Upper lobe of right lung (tissue), 1 donor: Measurements from ENCODE around the gene MINK1. TPM values are rescaled to one million over a fixed set of nuclear protein-coding genes. Genes with fewer than 3 reads are reported as not detected.

Experiments used
- ATAC-seq: fragments of 200-7000 bp; cut with Tn5 transposase; one replicate; pipeline ENCODE4 v1.9.1; 2020; ENCODE audit warnings: mild to moderate bottlenecking, moderate library complexity
- DNase-seq: peaks from one replicate; pipeline ENCODE4 v3.0.0-alpha.2; 2020
- H3K27ac ChIP-seq: fragments of 200-600 bp; one replicate; pipeline ENCODE4 v1.8.0; 2022
- H3K27me3 ChIP-seq: fragments of 200-600 bp; one replicate; pipeline ENCODE4 v1.8.0; 2022; ENCODE audit warnings: mild to moderate bottlenecking
- H3K36me3 ChIP-seq: fragments of 200-600 bp; one replicate; pipeline ENCODE4 v1.8.0; 2022
- H3K4me1 ChIP-seq: fragments of 200-600 bp; one replicate; pipeline ENCODE4 v1.8.0; 2022
- H3K4me3 ChIP-seq: fragments of 200-600 bp; one replicate; pipeline ENCODE4 v1.8.0; 2022; ENCODE audit warnings: mild to moderate bottlenecking
- H3K9me3 ChIP-seq: fragments of 200-600 bp; one replicate; pipeline ENCODE4 v1.8.0; 2022
- CTCF ChIP-seq: fragments of 200-600 bp; IDR thresholded peaks from one replicate; pipeline ENCODE4 v1.8.0; 2022; ENCODE audit warnings: antibody characterized with exemption
- intact Hi-C: fragments of 100-400 bp; cut with DNase I; formaldehyde crosslinking; loops from one replicate; pipeline ENCODE4 v1.11.0; 2022
- total RNA-seq: library from RNA; stranded (reverse); fragmentation: NEBNext Ultra II Directional; extraction: Animal tissue kit (Norgen Biotek cat#: 25700); gene quantifications from one replicate; pipeline ENCODE4 v1.2.1, GENCODE V29; 2021
- donor health status: DM: no; HTN: yes; CAD: no; lungs with severe emphysema.

Gene MINK1
- total RNA-seq, 1 donor from 2014 or later, result 121 TPM

GRCh38 chr17:4838309-4838785, 5.2 kb downstream of the MINK1 start:
- intact Hi-C loops, result no loop called here
- Histone ChIP-seq H3K36me3 (no peaks in the 10 kb centered on the region), H3K27me3 (no peaks in the 10 kb centered on the region), H3K9me3 (no peaks in the 10 kb centered on the region), H3K4me1 (peaks cover 51% of the 10 kb centered on the region), H3K4me3 (no peak overlapping the region), H3K27ac (no peak overlapping the region)
- DNase-seq (no peak), ATAC-seq (no peak)
- TF ChIP-seq CTCF, result no peak

GRCh38 chr17:4839221-4839620, 6.1 kb downstream of the MINK1 start:
- ATAC-seq (no peak), DNase-seq (no peak)
- Histone ChIP-seq H3K27me3 (no peaks in the 10 kb centered on the region), H3K27ac (no peak overlapping the region), H3K36me3 (no peaks in the 10 kb centered on the region), H3K4me1 (peaks cover 50% of the 10 kb centered on the region), H3K4me3 (no peak overlapping the region), H3K9me3 (no peaks in the 10 kb centered on the region)
- intact Hi-C loops, result no loop called here
- no peak for TF ChIP-seq CTCF

- Histone ChIP-seq H3K27ac (no peak overlapping the region), H3K4me3 (no peak overlapping the region), H3K9me3 (no peaks in the 10 kb centered on the region), H3K4me1 (peaks cover 40% of the 10 kb centered on the region), H3K36me3 (no peaks in the 10 kb centered on the region), H3K27me3 (no peaks in the 10 kb centered on the region)
- TF ChIP-seq CTCF, result no peak
- intact Hi-C loops, result no loop called here
- no peak for DNase-seq
- no peak for ATAC-seq
Measured at GRCh38 chr17:4839965-4840892, 7.1 kb downstream of the MINK1 start.

GRCh38 chr17:4840893-4841242, 7.7 kb downstream of the MINK1 start:
- ATAC-seq (no peak), DNase-seq (no peak)
- Histone ChIP-seq H3K4me3 (no peak overlapping the region), H3K27ac (no peak overlapping the region), H3K27me3 (no peaks in the 10 kb centered on the region), H3K9me3 (no peaks in the 10 kb centered on the region), H3K4me1 (peaks cover 33% of the 10 kb centered on the region), H3K36me3 (no peaks in the 10 kb centered on the region)
- intact Hi-C loops, result no loop called here
- TF ChIP-seq CTCF, result no peak

GRCh38 chr17:4842376-4842775, 9.2 kb downstream of the MINK1 start:
- no peak for DNase-seq
- peaks cover 27% of the 10 kb centered on the region for H3K4me1 ChIP-seq

More at GRCh38 chr17:4842376-4842775, 9.2 kb downstream of the MINK1 start:
- no peak for ATAC-seq
- Histone ChIP-seq H3K9me3 (no peaks in the 10 kb centered on the region), H3K36me3 (no peaks in the 10 kb centered on the region), H3K4me3 (no peak overlapping the region), H3K27ac (no peak overlapping the region), H3K27me3 (no peaks in the 10 kb centered on the region)
- no peak for TF ChIP-seq CTCF
- intact Hi-C loops, result no loop called here
